Islet precursor cell (in vitro differentiated cells): Measurements from ENCODE around the gene CILP2.

Experiments used
- DNase-seq: peaks from one replicate; pipeline ENCODE4 v3.0.0-alpha.2; 2018

CILP2 gene, protein sequence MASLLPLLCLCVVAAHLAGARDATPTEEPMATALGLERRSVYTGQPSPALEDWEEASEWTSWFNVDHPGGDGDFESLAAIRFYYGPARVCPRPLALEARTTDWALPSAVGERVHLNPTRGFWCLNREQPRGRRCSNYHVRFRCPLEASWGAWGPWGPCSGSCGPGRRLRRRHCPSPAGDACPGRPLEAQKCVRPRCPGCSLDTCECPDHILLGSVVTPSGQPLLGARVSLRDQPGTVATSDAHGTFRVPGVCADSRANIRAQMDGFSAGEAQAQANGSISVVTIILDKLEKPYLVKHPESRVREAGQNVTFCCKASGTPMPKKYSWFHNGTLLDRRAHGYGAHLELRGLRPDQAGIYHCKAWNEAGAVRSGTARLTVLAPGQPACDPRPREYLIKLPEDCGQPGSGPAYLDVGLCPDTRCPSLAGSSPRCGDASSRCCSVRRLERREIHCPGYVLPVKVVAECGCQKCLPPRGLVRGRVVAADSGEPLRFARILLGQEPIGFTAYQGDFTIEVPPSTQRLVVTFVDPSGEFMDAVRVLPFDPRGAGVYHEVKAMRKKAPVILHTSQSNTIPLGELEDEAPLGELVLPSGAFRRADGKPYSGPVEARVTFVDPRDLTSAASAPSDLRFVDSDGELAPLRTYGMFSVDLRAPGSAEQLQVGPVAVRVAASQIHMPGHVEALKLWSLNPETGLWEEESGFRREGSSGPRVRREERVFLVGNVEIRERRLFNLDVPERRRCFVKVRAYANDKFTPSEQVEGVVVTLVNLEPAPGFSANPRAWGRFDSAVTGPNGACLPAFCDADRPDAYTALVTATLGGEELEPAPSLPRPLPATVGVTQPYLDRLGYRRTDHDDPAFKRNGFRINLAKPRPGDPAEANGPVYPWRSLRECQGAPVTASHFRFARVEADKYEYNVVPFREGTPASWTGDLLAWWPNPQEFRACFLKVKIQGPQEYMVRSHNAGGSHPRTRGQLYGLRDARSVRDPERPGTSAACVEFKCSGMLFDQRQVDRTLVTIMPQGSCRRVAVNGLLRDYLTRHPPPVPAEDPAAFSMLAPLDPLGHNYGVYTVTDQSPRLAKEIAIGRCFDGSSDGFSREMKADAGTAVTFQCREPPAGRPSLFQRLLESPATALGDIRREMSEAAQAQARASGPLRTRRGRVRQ

DNA sequence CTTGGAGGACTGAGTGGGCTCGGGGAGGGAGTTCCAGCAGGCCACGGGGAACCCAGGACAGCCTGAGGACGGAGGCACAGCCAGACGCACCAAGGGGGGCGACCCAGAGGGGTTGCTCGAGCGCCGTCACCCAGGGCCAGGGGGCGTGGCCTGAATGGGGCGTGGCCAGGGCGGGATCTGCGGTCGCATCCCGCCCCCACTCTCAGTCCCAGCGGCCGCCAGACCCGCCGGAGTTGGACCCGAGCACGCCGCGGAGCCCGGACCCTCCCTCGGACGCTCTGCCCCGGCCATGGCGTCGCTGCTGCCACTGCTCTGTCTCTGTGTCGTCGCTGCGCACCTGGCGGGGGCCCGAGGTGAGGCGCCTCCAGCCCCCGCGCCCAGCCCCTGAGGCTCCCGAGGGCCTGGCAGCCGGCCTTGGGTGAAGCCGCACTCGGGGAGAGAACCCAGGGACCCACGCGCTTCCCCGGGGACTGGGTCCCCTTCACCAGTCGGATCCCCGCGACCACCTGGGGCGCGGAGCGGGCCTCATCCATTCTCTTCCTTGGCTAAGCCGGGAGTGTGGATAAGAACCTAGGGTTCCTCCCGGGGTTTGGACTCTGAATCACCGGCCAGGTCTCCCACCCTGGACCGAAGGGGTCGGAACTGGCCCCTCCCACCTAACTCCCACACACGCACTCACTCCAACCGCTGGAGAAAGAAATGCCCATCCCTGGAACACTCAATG is at the start of gene CILP2:
Gene CILP2, plus strand, starts transcription at position 205 of the 724 bp plus-strand sequence. Its CDS starts 85 bp downstream, at position 290.
- DNase-seq, result peak; percentile 83

DNA sequence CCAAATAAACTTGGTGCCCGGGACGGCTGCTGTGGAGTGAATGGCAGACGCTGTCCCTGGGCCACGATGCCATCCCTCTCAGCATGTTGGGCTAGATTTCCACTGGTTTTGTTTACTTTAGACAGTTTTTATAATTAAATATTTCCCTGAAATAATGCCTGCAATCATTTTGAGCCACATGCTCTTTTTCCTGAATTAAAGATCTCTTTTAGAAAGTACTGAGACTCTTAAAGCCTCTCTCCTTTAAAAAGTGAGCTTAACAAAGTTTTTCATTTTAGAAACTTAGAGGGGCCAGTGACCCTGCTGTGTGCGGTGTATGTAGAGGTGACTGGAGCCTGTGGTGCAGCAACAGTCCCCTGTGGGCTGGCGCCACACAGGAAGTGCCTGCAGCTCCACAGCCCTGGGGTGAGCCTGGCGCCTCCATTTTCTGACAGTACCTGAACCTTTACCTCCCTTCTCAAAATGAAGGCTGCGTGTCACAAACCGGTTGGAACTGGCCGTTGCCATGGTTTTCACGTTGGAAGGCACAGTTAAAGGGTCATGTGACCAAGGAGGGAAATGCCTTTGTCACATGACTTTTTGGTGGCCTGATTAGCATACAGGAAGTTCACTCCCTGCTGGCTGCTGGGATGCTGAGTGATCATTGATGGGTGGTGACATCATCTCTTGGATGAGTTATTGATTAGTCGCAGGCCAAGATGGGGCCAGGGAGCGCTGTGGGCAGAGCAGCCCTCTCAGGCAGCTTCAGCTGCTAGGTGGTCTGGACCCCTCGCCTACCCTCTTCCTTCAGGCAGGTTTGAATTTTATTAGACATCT is 49.0 kb upstream of the CILP2 start:
- DNase-seq, result peak; percentile 95

DNA sequence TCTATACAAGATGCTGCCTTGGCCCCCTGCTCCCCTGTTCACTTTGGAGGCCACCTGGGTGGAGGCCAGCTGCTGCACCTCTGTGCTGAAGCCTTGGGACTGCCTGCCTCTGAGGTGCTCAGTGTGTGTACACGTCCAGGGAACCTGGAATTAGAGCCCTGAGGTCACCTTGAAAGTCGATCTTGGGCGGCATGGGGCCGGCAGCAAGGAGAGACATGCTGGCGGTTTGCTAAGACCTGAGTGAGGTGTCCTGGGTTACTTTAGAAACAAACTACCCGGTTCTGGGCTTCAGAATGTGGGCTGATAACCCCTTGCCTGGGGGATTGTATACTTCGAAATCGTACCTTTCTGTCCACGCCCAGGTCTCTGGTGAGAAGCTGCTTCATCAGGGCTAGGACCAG is 48.3 kb upstream of the CILP2 start:
- DNase-seq, result no peak

DNA sequence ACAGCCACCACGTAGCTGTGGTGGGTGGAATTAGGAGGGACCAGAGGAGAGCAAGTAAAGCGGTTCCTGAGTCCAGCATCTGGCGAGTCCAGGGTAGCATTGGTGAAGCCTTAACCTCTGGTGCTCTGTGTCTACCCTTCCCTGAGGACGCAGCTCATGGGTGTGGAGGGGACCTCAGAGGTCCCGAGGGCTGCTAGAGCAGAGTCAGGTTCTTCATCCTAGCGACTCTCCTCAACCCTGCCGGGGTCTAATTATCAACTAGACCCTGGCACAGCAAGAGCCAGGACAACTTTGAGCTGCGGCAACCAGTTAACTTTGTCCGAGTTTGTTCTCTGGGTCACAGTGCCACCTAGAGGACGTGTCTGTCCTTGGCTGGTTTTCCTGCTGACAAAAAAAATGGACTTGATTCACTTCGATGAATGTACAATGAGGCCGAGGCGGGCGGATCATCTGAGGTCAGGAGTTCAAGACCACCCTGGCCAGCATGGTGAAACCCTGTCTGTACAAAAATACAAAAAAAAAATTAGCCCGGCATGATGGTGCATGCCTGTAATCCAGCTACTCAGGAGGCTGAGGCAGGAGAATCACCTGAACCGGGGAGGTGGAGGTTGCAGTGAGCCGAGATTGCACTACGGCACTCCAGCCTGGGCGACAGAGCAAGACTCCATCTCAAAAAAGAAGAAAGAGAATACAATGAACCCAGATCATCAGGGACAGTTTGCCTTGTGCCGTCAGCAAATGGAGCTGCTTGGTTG is 47.7 kb upstream of the CILP2 start:
- DNase-seq, result peak; percentile 88

DNA sequence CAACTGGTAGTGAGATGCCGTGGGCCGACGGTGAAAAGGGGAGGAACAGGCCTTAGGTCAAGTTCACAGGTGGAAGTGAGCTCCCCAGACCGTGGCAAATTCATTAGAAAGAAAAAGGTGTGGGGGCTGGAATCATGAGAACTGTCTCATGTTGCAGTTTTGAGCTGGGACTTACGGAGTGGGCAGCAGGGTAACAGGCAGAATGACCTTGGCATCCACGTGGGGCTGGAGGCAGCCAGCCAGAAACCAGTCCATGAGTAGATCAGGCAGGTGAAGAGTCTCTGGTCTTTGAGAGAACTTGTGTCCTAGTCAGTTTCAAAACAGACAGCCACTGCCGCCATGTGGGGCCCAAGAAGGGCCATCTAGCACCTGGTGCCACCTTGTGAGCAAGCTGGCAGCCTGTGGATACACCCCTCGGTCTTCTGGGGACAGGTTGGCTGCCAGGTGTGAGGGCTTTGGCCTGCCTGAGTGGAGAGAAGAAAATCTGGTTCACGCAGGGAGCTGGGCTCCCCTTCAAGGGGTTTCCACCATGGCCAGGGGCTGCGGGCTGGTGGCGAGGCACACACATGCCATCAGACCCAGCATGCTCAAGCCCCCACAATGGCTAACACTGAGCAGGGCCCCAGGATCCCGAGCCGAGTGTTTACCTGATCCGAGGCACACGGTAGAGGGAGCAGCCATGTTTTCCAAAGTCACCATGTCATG is 46.6 kb upstream of the CILP2 start:
- no peak for DNase-seq

DNA sequence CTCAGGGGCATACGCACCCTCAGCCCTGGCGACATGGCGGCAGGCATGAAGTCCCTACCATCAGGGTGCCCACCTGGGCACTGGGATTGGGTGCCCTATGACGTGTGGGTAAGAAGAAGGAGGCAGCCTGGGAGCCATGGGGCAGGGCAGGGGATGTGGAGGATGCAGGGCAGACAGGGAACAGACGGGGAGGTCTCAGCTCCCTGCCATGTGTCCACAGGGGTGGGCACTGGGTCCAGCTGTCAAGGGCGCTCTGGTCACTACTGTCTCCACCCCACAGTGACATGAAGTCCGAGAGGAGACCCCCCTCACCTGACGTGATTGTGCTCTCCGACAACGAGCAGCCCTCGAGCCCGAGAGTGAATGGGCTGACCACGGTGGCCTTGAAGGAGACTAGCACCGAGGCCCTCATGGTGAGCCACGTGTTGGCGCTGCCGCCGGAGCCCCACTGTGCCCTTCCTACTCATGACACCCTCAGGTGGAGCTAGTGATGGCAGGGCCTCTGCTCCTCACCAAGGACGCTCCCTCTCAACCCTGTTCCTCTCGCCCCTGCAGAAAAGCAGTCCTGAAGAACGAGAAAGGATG is 45.9 kb upstream of the CILP2 start:
- DNase-seq, result no peak

DNA sequence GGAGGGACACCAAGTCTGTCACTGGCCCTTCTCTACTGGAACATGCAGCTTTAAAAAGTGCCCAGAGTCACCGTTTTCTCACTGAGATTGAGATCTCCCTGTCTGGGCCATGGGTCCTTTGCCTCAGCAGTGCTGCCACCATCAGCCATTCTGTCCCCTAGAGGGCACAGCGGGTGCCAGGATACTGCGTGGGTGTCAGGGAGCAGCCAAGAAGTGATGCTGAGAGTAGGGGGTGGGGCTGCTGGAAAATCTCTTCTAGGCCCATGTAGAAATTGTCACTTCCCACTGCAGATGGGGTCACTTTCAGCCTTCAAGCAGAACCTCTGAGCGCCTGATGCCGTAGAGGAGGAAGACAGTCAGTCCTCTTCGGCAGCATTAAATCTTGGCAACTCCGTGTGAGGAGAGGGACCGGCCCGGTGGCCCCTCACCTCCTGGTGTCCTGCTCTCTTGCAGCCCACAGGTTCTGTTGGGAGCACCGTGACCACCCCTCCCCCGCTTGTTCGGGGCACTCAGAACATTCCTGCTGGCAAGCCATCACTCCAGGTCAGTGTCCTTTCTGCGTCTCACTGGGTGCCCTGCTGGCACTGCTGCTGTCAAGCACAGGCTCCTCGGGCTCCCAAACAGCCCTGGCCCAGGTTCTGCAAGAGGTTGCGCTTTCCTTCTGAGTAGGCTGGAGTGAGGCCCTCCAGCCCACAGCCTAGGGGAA is 44.1 kb upstream of the CILP2 start:
- DNase-seq, result no peak

DNA sequence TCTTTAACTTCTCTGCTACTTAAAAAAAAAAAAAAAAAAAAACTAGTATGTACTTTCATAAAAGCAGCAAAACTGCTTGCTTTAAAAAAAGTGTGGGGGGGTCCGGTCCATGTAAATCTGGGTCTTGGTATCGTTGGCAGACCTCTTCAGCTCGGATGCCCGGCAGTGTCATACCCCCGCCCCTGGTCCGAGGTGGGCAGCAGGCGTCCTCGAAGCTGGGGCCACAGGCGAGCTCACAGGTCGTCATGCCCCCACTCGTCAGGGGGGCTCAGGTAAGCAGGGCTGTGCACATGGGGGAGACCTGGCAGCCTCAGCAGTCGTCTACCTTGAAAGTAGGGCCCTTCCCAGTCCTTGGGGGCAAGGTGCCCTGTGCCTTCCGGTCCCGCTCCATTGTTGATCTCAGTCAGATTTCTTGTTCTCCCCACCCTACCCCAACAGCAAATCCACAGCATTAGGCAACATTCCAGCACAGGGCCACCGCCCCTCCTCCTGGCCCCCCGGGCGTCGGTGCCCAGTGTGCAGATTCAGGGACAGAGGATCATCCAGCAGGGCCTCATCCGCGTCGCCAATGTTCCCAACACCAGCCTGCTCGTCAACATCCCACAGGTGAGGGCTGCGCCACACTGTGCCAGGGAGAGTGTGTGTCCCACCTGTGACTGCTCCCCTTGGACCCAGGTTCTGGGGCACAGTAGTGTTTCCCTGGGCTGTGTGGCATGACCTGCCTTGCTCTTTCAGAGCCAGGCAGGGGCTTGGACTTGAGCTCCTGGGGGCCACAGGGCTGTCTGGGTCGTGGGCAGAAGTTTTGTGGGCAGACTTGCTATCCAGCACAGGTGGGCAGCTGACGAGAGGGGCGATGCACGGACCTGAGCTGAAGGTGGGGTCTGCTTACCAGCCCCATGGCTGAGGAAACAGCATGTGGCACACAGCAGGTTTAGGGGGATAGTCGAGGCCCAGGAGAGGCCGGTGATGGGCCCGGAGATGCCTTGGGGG is 42.2 kb upstream of the CILP2 start:
- DNase-seq, result no peak

DNA sequence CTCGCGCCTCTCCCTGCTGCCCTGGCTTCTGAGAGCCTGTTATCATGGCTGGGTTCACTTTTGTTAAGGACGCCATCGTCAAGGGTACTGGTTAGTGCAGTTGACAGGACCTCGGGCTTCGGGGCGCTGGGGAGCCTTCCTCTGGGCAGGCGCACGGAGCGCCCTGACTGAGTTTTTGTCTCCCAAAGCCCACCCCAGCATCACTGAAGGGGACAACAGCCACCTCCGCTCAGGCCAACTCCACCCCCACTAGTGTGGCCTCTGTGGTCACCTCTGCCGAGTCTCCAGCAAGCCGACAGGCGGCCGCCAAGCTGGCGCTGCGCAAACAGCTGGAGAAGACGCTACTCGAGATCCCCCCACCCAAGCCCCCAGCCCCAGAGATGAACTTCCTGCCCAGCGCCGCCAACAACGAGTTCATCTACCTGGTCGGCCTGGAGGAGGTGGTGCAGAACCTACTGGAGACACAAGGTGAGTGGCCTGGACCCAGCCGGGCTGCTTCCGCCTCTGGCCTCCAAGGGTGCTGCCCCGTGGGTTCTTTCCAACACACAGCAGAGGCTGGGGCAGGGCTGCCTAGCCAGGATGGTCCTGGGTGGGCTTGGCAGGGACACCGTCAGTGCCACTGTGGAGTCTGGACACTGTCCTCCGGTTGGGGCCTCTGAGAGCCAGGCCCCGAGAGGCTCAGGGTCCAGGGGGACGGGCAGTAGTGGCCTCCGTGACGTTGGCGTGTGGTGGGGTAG is 39.6 kb upstream of the CILP2 start:
- no peak for DNase-seq

DNA sequence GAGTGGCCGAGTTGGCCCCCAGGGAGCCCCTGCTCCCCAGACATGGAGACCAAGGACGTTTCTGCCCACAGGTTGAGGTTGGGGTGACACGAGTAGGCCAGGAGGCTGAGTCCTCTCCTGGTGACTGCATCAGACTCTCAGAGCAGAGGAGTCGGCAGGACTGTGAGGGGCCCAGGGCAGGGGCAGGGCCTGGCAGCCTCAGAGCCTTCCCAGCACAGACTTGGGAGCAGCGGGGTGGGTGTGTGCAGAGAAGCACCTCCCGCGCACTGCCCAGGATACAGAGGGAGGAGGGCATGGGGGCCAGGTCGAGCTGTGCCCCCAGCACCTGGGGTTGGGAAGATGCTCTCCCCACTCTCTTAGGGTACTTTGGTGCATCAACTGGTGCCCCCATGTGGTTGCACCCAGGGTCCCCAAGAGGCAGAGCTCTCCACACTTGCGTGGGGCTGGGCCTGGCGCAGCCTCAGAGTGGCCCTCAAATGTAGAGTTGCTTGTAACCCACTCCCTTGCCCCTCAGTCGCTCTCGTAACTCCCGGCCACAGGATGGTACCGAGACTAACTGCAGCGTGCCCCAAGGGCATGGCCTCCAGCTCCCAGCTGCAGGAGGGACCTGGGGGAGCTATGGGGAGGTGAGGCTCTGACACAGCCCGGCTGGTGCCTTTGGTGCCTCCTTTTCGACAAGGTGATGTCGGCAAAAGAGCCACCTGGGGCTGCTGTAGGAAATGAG is 38.6 kb upstream of the CILP2 start:
- no peak for DNase-seq

DNA sequence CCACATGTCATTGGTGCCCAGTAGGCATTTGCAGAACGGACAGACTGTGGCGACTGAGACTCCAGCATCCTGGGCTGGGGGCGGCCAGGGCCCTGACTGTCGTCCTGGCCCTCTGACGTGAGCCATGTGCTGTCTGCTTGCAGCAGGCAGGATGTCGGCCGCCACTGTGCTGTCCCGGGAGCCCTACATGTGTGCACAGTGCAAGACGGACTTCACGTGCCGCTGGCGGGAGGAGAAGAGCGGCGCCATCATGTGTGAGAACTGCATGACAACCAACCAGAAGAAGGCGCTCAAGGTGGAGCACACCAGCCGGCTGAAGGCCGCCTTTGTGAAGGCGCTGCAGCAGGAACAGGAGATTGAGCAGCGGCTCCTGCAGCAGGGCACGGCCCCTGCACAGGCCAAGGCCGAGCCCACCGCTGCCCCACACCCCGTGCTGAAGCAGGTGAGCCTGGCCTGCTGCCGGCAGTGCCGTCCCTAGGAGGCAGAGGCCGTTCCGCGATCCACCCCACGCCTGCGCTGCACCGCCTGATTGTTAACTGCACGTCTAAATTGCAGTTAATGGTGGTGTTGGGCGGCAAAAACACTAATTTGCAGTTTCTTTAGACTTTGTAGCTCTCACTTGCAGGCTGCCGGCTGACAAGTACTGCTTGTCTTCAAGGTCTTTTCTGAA is 37.0 kb upstream of the CILP2 start:
- DNase-seq, result no peak

DNA sequence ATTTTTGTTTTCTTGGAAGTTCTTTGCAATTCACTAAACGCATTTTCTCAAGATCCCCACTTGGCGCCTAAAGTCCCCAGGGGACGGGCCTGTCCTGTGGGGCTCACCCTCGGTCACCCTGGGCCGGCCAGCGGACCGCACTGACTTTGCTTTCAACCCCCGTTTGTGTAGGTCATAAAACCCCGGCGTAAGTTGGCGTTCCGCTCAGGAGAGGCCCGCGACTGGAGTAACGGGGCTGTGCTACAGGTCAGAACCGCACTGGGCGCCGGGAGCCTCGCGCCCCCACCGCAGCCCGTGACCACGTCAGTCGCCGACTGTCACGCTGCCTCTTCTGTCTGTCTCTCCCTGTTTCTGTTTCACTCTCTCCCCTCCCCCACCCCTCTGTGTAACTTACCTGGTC is 36.3 kb upstream of the CILP2 start:
- DNase-seq, result no peak

DNA sequence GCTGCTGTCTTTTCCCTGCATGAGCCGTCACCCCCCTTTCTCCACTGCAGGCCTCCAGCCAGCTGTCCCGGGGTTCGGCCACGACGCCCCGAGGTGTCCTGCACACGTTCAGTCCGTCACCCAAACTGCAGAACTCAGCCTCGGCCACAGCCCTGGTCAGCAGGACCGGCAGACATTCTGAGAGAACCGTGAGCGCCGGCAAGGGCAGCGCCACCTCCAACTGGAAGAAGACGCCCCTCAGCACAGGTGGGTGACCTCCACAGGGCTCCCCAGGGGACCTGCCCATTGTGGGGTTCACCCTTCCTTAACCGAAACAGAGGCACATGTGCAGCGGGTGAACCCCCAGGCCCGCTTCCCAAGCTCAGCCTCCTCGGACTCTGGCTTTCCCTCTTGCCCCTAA is 35.8 kb upstream of the CILP2 start:
- no peak for DNase-seq

DNA sequence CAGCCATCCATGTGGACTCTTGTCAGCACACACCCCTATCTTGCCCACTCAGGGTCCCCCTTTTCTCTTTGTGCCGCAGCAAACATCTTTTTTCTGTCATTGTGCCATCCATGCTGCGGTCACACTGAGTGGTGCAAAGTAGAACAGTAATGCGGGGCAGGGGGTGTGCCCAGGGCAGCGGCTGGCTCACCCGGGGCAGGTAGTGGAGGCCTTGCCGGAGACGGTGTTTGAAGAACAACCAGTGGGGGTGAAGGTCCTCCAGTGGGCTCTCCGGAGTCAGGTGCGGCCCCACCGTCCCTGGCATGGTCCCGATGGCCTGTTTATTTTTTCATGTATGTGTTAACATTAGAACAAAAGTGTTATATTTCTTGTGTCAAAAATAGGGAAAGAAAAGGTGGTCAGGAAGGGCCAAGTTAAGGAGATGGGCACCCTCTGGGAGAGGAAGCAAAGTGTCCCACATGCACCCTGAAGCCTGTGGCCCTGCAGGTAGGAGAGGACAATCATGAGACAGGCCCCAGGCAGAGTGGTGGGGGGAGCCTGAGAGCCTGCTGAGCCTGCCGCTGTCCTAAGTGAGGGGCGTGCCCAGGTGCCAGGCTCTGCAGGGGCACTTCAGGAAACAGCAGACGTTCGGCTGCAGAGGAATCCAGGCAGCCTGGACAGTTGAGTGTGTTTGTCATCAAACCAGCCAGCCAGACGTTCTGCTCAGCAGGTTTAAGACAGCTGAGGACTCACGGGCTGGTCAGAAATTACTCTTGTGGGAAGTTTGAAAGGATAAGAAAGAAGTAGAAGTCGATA is 35.1 kb upstream of the CILP2 start:
- DNase-seq, result no peak
